HT-29 (cell line): ENCODE data around the gene BRWD1. TPM values are rescaled to one million over a fixed set of nuclear protein-coding genes. Genes with fewer than 3 reads are reported as not detected.
A peak's percentile ranks its signal among the peaks of the same experiment; 100 is the strongest.
"Not testable (repeated sequence)": the region's sequence is repeated elsewhere in the genome, so short reads cannot be mapped to it uniquely, and the experiment has no call there.

ENCODE experiments used
- DNase-seq: peaks from one replicate; pipeline ENCODE4 v3.0.0-alpha.2; 2015; ENCODE audit warnings: low spot score
- total RNA-seq: library from RNA; depleted of rRNA; stranded (reverse); fragments of >200 nt; shearing (Covaris generic); gene quantifications from 2 replicates; pipeline ENCODE4 v1.2.3, GENCODE V29; 2014

BRWD1 gene
- total RNA-seq, 1 experiment from 2014 or later: 11.7 TPM

DNA sequence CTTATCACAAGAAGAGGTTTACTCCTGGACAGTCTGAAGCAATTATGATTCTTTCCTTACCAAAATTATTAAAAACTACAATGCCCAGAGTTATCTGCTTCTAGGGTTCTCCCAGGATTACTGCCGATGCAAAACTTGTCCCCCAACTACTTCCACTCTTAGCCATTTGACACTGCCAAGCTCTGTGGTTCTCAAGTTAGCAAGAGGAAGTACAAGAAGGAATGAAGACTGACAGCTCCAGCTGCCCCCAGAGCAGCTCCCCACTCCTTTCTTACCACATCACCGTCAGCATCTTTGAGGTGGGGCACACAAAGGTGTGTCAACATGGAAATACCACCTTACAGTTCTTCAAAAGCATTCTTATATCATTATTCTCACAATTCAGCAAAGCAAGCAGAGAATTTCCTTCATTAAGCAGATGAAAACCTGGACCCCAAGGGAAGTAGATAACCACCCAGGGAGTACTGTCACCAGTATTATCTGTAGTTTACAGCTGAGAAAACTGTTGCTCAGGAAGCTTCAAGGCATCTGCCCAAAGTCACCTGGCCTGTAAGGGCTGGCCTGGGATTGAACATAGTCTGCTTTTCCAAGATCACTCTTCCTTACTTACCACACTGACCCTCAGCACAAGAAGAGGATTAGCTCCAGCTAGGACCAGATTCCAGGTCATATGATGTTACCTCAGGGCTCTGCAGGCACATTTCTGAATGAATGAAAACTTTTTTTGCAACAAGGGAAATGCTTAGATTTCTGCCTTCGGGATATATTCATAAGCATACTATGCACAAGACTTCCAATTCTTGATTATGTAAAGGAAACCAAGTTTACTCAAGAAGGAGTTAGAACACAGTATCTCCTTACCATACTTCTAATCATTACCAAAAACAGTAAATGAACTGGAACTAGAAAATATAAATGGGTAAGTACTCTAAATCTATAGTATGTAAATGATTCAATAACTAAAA lies 139.4 kb downstream of the BRWD1 start:
- DNase-seq: no peak

DNA sequence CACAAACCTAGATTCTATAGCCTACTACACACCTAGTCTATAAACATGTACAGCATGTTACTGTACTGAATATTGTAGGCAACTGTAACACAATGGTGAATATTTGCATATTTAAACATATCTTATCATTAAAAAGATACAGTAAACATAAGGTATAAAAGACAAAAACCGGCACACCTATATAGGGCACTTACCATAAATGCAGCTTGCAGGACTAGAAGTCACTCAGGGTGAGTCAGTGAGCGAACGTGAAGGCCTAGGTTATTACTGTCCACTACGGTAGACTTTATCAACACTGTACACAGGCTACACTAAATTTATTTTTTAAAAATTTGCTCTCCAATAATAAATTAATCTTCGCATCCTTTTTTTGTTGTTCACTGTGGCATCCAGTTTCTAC lies 143.5 kb downstream of the BRWD1 start:
- DNase-seq: no peak

DNA sequence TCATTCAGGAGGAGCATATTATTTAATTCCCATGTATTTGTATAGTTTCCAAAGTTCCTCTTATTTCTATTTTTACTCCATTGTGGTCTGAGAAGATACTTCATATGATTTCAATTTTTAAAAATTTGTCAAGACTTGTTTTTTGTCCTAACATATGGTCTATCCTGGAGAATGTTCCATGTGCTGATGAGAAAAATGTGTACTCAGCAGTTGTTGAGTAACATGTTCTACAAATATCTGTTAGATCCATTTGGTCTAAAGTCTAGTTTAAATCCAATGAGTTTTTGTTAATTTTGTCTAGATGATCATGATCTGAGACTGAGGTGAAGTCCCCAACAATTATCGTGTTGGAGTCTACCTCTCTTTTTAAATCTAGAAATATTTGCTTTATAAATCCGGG lies 144.6 kb downstream of the BRWD1 start:
- no peak for DNase-seq

DNA sequence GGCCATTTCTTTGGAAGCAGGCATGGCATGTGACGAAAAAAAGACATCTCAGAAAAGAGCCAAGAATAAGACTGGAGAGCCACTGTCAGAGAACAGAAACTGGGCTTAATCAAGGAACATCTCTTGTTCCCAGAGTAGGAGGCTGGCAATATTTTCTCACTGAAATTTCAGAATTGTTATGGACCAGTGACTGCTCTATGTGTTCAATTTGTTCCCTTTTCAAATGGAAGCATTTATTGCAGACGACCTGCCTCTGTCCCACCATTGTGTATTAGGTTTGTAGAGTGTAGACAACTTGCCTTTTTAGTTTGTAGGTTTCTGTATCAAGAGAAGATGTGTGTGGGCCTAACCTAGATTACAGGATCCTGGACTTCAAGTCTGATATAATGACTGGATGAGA lies 148.9 kb downstream of the BRWD1 start:
- DNase-seq: no peak

DNA sequence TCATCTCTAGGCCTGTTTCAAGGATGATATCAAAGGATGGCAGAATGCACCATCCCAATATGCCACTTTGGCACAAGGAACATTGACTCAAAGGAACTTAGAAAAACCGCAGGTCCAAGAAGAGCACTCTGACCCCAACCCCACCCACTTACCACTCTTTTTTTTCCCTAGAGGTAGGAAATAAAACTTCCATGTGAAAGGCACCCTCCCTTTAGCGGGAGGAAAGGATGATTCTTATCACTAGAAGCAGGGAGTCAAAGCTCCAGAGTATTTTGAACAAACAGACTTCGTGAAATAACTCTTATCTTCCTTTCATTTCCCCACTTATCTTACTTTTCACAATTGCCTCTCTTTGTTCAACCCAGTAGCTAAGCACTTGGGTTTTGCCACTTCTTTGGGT lies 152.4 kb downstream of the BRWD1 start:
- DNase-seq: no peak

DNA sequence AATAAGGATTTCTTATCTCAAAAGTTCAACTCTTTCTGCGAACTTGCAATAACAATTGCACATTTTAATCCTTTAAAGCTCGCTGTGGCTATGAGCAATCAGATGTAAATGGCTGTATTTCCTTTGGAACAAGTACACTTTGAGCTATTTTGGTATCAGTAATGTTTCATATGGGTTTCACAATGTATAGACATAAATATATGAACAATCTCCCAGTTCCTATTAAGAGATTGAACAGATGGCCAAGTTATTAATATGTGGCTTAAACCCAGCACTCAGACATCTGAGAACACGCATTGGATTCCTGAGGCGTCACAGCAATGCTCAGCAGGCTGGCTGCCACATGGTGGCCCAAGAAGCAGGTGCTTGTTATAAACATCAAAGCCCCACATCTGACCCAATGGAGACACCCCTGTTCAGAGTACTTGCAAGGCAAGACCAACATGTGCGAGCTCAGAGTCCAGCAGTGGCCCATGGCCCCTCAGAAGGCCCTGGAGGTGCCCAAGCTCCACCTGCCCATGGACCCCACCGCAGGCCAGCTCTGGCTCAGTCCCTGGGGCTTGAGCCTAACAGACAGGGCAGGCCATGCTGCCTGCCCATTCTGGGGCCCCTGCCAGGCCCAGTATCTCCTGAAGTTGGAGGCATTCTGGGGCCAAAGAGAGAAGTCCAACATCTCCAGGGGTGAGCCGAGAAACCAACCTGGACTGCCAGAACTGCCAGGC lies 153.9 kb downstream of the BRWD1 start:
- DNase-seq: no peak

DNA sequence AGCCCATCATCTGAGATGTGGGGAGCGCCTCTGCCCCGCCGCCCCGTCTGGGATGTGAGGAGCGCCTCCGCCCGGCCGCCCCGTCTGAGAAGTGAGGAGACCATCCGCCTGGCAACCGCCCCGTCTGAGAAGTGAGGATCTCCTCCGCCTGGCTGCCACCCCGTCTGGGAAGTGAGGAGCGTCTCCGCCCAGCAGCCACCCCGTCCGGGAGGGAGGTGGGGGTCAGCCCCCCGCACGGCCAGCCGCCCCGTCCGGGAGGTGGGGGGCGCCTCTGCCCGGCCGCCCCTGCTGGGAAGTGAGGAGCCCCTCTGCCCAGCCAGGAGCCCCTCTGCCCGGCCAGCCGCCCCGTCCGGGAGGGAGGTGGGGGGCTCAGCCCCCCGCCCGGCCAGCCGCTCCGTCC lies 156.2 kb downstream of the BRWD1 start:
- DNase-seq: not testable (repeated sequence)

DNA sequence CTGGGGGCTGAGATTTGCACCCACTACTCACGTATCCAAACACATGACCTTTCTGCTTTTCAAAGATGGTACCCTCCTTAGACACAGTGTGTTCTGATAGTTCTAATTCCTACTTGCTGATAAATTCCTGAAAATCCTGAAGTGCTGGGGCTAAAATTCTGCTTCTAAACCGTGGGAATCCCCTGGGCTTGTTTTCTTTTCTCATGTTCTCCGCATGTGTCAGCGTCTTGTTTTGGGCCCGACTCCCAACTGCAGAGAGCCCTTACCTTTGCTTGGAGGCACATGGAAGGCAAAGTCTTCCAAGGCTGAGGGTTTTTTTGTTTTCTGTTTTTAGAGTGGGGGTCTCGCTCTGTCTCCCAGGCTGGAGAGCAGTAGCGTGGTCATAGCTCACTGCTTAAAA lies 157.4 kb downstream of the BRWD1 start:
- DNase-seq: no peak

DNA sequence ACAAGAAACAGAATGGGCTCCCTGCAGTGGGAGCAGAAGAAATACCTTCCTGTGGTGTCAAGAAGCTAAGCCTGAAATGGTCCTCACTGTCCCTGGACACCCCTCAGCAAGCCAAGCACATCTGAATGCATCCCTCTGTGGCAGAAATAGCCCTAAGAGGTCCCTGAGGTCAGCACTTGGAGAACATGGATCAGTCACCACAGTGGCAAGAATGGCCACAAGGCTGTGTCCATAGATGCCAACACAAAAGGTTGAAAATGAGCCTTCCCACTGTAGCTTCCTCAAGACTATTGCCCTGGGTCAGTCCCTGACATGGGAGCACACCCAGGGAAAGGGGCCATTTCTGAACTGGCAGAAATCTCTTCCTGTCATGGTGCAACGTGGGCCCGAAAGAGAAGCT lies 157.9 kb downstream of the BRWD1 start:
- no peak for DNase-seq

DNA sequence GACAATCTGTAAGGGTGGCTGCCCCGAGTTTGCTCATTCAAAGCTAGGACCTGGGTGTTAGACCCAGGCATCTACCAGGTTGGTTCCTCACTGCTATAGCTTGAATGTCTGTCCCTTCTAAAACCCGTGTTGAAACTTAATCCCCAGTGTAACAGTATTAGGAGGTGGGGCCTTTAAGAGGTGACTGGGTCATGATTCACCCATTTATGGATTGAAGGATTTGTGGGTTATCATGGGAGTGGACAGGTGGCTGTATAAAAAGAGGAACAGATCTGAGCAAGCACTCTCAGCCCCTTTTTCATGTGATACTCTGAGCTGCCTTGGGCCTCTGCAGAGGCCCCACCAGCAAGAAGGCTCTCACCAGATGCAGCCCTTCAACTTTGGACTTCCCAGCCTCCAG lies 159.6 kb downstream of the BRWD1 start:
- DNase-seq: no peak

DNA sequence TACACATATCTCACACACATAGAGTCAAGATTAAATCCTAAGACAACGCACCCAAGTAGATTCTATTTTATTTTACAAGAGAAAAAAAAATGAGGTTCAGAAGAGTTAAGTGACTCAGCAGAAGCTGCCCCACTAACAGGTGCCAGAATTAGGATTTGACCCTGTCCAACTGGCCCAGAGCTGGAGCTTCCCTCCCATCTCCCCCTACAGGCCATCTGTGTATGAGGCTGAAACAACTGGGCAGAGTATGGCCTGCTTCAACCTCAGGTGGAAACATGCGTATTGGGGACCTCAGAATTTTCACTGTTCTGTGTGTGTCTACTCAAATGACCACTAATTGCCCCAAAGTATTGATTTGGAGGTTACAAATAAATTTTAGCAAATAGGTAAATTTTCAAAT lies 160.1 kb downstream of the BRWD1 start:
- DNase-seq: peak; percentile 26

DNA sequence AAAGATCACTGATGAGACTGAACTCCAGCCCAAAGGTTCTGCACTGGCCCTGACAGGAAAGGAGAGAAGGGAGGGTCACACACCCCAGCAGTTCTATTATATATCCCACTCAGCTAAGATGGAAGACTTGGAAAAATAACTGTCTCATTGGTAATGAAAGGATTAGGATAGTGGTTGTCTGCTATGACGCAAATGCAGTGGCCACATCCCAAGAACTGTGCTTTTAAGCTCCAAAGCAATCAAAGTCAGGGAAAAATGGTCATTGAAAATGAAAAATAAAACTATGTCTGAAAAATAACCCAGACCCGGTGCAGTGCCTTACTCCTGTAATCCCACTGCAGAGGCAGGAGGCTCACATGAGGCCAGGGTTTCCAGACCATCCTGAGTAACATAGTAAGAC lies 161.2 kb downstream of the BRWD1 start:
- DNase-seq: no peak

DNA sequence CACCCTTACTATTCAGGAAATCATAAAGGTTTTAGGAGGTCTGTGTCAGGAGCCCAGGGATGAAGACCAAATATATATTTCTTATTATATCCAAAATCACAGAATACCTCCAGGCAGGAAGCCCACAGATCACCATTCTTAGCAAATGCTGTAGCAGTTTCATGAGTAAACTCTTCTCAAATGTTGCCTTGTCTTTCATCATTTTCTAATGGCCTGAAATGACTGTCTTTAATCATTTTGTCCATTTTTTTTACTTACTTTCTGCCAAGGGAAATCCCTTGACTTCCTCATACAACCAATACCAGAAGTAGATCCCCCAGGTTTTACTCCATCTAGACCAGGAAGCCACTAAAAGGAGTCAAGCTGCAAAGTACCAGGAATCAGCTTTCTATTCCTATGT lies 162.6 kb downstream of the BRWD1 start:
- DNase-seq: no peak

DNA sequence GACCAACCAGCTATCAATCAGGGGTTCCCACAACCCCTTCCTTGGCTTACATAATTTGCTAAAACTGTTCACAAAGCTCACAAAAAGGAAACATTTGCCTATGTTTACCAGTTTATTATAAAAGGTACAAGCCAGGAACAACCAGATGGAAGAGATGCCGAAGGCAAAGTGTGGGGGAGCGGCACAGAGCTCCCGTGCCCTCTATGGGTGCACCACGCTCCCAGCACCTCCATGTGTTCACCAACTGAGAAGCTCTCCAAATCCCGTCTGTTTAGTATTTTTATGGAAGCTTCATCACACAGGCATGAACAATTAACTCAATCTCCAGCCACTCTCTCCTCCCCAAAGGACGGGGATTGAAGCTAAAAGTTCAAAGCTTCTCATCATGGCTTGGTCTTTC lies 163.1 kb downstream of the BRWD1 start:
- no peak for DNase-seq

DNA sequence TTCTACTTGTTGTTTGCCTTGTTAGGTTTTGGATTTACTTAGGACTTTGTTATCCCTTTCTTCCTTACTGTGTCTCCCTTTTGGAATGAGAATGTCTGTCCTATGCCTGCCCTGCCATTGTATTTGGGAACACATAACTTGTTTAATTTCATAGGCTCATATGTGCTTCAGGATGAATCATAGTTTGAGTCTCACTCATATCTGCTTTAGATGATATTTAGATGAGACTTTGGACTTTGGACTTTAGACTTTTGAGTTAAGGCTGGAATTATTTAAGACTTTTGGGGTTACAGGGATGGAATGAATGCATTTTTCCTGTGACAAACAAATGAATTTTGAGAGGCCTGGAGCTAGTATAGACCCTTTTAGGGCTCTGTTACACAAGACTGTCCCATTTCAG lies 163.6 kb downstream of the BRWD1 start:
- DNase-seq: no peak

DNA sequence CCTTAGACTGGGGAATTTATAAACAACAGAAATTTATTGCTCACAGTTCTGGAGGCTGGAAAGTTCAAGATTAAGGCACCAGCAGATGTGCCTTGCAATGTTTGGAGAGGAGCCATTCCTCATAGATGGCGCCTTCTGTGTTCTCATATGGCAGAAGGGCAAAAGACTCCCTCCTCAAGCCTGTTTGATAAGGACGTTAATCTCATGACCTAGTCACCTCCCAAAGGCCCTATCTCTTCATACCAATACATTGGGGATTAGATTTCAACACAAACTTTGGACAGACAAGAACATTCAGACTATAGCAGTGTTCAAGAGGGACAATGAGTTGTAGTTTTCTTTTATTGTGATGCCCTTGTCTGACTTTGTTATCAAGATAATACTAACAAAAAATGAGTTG lies 164.5 kb downstream of the BRWD1 start:
- DNase-seq: no peak

DNA sequence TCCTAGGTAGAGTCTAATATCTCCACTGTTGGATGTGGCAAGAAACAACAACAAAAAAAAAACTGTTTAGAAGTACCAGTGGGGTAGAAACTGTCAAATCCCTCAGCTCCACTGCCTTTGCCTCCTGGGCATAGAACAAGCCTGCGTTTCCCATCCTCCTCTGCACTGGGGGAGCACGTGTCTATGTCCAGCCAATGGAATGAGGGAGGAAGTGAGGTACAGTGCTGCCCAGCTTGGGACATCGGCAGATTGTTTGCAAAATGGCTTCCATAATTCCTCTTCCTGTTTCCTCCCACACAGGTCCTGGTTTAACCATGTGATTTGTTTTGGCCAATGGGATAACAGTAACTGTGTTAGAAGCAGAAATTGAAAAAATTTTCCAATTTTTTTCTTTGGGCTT lies 169.2 kb downstream of the BRWD1 start:
- DNase-seq: no peak

DNA sequence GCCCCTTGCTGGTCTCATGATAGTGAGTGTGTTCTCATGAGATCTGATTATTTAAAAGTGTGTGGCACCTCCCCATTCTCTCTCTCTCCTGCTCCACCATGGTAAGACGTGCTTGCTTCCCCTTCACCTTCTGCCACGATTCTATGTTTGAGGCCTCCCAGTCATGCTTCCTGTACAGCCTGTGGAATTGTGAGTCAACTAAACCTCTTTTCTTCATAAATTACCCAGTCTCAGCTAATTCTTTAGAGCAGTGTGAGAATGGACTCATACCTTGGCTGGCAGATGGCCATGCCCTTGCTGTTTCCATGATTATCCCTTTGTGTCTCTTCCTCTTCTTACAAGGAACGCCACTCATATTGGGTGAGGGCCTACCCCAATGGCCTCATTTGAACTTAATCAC lies 170.5 kb downstream of the BRWD1 start:
- no peak for DNase-seq

DNA sequence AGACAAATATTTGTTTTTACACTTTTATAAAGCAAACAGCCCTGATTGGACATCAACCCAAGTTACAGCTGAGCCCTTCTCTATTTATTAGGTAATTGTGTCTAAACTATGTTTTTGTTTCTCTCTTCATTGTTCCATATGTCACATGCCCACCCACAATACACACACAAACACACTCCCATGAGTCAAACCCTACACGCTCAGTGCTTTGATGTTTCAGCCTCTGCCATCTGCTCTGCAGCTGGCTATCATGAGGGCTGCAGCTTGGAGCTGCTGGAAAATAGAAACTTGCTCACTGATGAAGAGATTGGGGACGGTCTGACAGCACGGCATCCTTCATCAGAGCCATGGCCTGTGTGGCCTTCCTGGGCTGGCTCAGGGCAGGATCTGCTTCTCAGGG lies 171.9 kb downstream of the BRWD1 start:
- DNase-seq: no peak

DNA sequence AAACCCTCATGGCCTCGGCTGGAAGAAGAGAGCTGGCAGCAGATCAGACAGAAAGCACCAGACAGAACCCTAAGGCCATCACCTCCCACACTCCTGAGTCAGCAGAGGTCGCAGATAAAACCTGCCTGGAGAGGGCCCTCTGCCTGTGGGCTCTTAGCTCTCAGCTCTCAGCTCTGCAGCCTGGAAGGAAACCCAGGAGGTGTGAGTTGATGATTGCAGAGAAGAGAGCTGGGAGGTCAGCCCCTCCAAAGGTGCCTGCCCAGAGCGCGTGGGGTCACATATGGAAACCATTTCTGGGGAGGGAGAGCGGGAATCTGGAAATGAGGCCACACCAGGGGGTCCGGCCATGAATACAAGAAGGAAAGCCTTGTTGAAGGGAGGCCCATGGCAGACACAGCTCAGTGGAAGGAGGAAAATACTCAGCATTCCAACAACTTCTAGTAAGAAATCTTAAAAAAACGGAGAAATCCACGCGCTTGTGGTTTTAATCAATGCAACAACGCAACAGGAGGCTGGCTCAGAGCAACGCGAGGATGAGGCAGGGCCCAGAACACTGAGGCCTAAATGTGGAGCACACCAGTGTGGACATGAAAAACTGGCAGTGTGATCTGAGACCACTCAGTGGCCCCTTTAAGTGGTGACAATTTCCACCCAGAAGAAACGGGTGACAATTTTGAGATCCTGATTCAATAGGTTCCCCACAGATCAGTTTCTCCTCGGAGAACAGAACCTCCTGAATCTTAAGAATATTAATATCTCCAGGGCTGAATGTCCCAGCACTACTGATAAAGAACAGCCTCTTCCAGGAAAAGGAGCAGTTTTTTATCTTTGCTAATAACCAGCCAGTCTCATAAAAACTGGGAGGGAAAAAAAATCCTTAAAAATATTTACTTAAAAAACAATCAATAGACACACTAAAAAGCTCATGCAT lies 175.9 kb downstream of the BRWD1 start:
- peak; percentile 24 for DNase-seq

DNA sequence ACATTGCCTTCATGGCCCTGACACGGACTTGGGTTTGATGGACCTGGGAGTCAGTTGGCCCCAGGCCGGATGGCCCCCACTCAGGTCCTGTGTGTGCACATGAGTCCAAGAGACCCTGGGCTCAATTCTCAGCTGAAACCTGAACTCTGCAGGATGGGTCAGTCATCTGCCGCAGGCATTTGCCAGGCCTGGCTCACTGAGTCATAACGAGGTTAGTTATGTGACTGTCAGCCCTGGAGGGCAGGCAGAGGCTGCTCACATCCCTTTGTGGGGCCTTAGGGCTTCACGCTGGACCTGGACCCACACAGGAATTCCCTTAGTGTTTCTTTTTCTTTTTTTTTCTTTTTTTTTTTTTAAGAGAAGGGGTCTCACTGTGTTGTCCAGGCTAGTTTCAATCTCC lies 176.7 kb downstream of the BRWD1 start:
- DNase-seq: no peak

DNA sequence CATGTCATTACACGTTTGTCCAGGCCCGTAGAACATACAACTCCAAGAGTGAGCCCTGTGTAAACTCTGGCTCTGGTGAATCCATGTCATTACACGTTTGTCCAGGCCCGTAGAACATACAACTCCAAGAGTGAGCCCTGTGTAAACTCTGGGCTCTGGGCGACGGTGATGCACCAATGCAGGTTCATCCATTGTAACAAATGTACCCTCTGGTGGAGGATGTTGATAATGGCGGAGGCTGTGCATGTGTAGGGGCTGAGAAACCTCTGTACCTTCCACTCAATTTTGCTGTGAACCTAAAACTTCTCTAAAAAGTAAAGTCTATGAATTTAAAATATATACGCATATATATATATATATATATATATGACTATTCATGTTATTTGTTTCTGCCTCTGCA lies 177.3 kb downstream of the BRWD1 start:
- DNase-seq: peak; percentile 53
